Vagina (tissue), 2 donors: ENCODE data around the gene PRKAR1B. TPM values are rescaled to one million over a fixed set of nuclear protein-coding genes. Genes with fewer than 3 reads are reported as not detected.

Experiments
- DNase-seq, 2 donors: peaks; one replicate each; pipeline ENCODE4 v3.0.0-alpha.2; 2017; ENCODE audit errors: extremely low spot score in 2 of 2
- H3K27ac ChIP-seq: fragments of 200-600 bp; sonication (generic); one replicate; pipeline ENCODE4 v1.5.1; 2019
- H3K27me3 ChIP-seq: fragments of 200-600 bp; sonication (generic); one replicate; pipeline ENCODE4 v1.5.1; 2019
- H3K36me3 ChIP-seq, 2 donors: fragments of 200-600 bp; sonication (generic); one replicate each; pipeline ENCODE4 v1.5.1; 2017 to 2019
- H3K4me1 ChIP-seq: fragments of 200-600 bp; sonication (generic); one replicate; pipeline ENCODE4 v1.5.1; 2019
- H3K4me3 ChIP-seq, 2 donors: fragments of 200-600 bp; sonication (generic); 1 replicate in 1 of 2; 2 replicates in 1 of 2; pipeline ENCODE4 v1.5.1; 2016 to 2019
- H3K9me3 ChIP-seq: fragments of 200-600 bp; sonication (generic); one replicate; pipeline ENCODE4 v1.5.1; 2019
- CTCF ChIP-seq, 3 experiments: fragments of 450-650 bp in 2 of 3; fragments of 200-600 bp in 1 of 3; sonication (generic) in 1 of 3; IDR thresholded peaks; one replicate each; pipeline ENCODE4 v1.5.1; 2017 to 2019; ENCODE audit warnings: antibody characterized with exemption in 3 of 3, mild to moderate bottlenecking in 2 of 3, moderate library complexity in 2 of 3
- POLR2A ChIP-seq, 2 donors: fragments of 450-650 bp; IDR thresholded peaks; one replicate each; pipeline ENCODE4 v1.6.1; 2017; ENCODE audit warnings: antibody characterized with exemption in 2 of 2, mild to moderate bottlenecking in 2 of 2, moderate library complexity in 2 of 2
- POLR2AphosphoS5 ChIP-seq, 2 donors: sonication (generic); formaldehyde crosslinking; IDR thresholded peaks; one replicate each; pipeline ENCODE4 v1.9.0; 2017; ENCODE audit warnings: antibody characterized with exemption in 2 of 2, mild to moderate bottlenecking in 2 of 2, low read depth in 1 of 2; ENCODE audit not compliant: insufficient read depth in 1 of 2
- intact Hi-C: fragments of 100-400 bp; cut with DNase I; formaldehyde crosslinking; loops from one replicate; pipeline ENCODE4 v1.15.1; 2023
- total RNA-seq: library from RNA; depleted of rRNA; stranded (reverse); fragments of >200 nt; gene quantifications from one replicate; pipeline ENCODE4 v1.2.3, GENCODE V29; 2016

PRKAR1B gene
- total RNA-seq, 1 donor from 2014 or later = 31.4 TPM

- H3K4me1 ChIP-seq = peaks cover 34% of the 10 kb centered on the region
- intact Hi-C loops = no loop called here
- TF ChIP-seq POLR2A (IDR thresholded peaks at IDR 0.05) (no peak), CTCF (IDR thresholded peaks at IDR 0.05) (no peak), POLR2AphosphoS5 (IDR thresholded peaks at IDR 0.05; ENCODE audit: insufficient read depth in 1 of 2, low read depth in 1 of 2) (no peak)
- H3K27ac ChIP-seq = no peak overlapping the region
- H3K36me3 ChIP-seq = peaks cover 0 to 5% of the 10 kb centered on the region in 2 donors
- no peaks in the 10 kb centered on the region for H3K27me3 ChIP-seq
- DNase-seq = no peak
- H3K4me3 ChIP-seq = no peak overlapping the region
- no peaks in the 10 kb centered on the region for H3K9me3 ChIP-seq
Observed at GRCh38 chr7:510782-511281, 216.2 kb downstream of the PRKAR1B start.

DNA sequence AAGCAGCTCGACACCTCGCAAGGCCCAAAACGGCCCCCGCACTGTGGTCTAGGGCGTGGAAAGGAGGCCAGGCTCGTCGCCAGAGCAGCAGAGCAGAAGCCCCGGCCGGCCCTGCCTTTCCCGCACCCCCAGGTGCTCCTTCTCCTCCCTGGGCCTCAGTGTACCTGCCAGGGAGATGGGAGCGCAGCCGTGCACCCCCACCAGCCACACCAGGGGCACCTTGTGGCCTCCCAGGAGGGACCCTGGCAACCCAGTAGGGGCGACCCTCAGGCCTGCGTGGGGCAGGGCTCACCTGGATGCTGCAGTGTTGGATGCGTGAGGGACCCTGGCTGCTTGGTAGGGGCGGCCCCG is 217.0 kb downstream of the PRKAR1B start:
- Histone ChIP-seq H3K9me3 (no peaks in the 10 kb centered on the region), H3K27me3 (no peaks in the 10 kb centered on the region), H3K4me1 (peaks cover 27% of the 10 kb centered on the region), H3K4me3 (no peak overlapping the region), H3K36me3 (peaks cover 0 to 5% of the 10 kb centered on the region in 2 donors), H3K27ac (no peak overlapping the region)
- TF ChIP-seq POLR2A (IDR thresholded peaks at IDR 0.05) = no peak
- TF ChIP-seq CTCF (IDR thresholded peaks at IDR 0.05) = no peak
- TF ChIP-seq POLR2AphosphoS5 (IDR thresholded peaks at IDR 0.05; ENCODE audit: insufficient read depth in 1 of 2, low read depth in 1 of 2) = no peak
- intact Hi-C loops = no loop called here
- DNase-seq = no peak

GRCh38 chr7:509426-510130 is 217.5 kb downstream of the PRKAR1B start:
- H3K36me3 ChIP-seq = peaks cover 0 to 5% of the 10 kb centered on the region in 2 donors
- H3K4me3 ChIP-seq = no peak overlapping the region
- H3K4me1 ChIP-seq = peaks cover 24% of the 10 kb centered on the region
- H3K27ac ChIP-seq = no peak overlapping the region
- no peak for DNase-seq
- intact Hi-C loops = no loop called here
- TF ChIP-seq POLR2A (IDR thresholded peaks at IDR 0.05) (no peak), POLR2AphosphoS5 (IDR thresholded peaks at IDR 0.05; ENCODE audit: insufficient read depth in 1 of 2, low read depth in 1 of 2) (no peak), CTCF (IDR thresholded peaks at IDR 0.05) (no peak)
- no peaks in the 10 kb centered on the region for H3K9me3 ChIP-seq
- H3K27me3 ChIP-seq = no peaks in the 10 kb centered on the region

- H3K36me3 ChIP-seq = peaks cover 0 to 5% of the 10 kb centered on the region in 2 donors
- no peak overlapping the region for H3K4me3 ChIP-seq
- H3K27ac ChIP-seq = no peak overlapping the region
- H3K9me3 ChIP-seq = no peaks in the 10 kb centered on the region
- peaks cover 28% of the 10 kb centered on the region for H3K4me1 ChIP-seq
- H3K27me3 ChIP-seq = no peaks in the 10 kb centered on the region
- TF ChIP-seq CTCF (IDR thresholded peaks at IDR 0.05) = no peak
- no peak for TF ChIP-seq POLR2A (IDR thresholded peaks at IDR 0.05)
- TF ChIP-seq POLR2AphosphoS5 (IDR thresholded peaks at IDR 0.05; ENCODE audit: insufficient read depth in 1 of 2, low read depth in 1 of 2) = no peak
- DNase-seq = no peak
- intact Hi-C loops = no loop called here
Observed at GRCh38 chr7:508461-509170, 218.5 kb downstream of the PRKAR1B start.
